ENCODE results near the gene RHOB. TPM values are rescaled to one million over a fixed set of nuclear protein-coding genes. Genes with fewer than 3 reads are reported as not detected.

Gene RHOB
- total and polyA plus RNA-seq, 2 experiments from 2014 or later, result 15.4 to 92.1 TPM

- TF ChIP-seq, protein P1, sequence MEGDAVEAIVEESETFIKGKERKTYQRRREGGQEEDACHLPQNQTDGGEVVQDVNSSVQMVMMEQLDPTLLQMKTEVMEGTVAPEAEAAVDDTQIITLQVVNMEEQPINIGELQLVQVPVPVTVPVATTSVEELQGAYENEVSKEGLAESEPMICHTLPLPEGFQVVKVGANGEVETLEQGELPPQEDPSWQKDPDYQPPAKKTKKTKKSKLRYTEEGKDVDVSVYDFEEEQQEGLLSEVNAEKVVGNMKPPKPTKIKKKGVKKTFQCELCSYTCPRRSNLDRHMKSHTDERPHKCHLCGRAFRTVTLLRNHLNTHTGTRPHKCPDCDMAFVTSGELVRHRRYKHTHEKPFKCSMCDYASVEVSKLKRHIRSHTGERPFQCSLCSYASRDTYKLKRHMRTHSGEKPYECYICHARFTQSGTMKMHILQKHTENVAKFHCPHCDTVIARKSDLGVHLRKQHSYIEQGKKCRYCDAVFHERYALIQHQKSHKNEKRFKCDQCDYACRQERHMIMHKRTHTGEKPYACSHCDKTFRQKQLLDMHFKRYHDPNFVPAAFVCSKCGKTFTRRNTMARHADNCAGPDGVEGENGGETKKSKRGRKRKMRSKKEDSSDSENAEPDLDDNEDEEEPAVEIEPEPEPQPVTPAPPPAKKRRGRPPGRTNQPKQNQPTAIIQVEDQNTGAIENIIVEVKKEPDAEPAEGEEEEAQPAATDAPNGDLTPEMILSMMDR (IDR thresholded peaks at IDR 0.05; ENCODE audit: low read depth, low read length), result no peak
- H3K4me1 ChIP-seq (ENCODE audit: low read depth), result no peaks in the 10 kb centered on the region
- H3K9me3 ChIP-seq (ENCODE audit: low read depth), result no peaks in the 10 kb centered on the region
- peak in 1 of 2 donors; percentile 36 for DNase-seq (ENCODE audit: low read depth in 1 of 2, low spot score in 1 of 2)
- H3K27me3 ChIP-seq, result no peaks in the 10 kb centered on the region
- no peak overlapping the region for H3K4me3 ChIP-seq
- H3K27ac ChIP-seq, result no peak overlapping the region
- H3K36me3 ChIP-seq, result no peaks in the 10 kb centered on the region
These were observed 7.4 kb upstream of the RHOB start for GRCh38 chr2:20439503-20439902.

DNA sequence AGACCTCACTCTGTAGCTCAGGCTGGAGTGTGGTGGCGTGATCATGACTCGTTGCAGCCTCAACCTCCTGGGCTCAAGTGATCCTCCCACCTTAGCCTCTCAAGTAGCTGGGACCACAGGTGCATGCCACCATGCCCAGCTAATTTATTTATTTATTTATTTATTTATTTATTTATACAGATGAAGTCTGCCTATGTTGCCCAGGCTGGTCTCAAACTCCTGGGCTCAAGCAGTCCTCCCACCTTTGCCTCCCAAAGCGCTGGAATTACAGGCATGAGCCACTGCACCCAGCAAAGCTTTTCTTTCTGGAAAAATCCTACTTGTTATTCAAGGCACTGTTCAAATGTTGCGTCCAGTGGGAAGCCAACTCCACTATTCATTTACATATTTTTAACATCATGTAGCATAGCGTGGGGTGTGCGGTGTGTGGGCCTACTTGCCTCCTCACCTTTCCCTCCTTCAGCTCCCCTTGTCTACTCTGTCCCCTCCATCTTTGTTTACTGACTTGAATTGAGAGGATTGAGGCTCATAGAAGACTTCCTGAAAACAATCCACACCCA, 6.8 kb upstream of the RHOB start:
- Histone ChIP-seq H3K27ac (no peak overlapping the region), H3K4me3 (no peak overlapping the region), H3K9me3 (ENCODE audit: low read depth) (no peaks in the 10 kb centered on the region), H3K36me3 (no peaks in the 10 kb centered on the region), H3K27me3 (no peaks in the 10 kb centered on the region), H3K4me1 (ENCODE audit: low read depth) (no peaks in the 10 kb centered on the region)
- DNase-seq (ENCODE audit: low read depth in 1 of 2, low spot score in 1 of 2), result no peak
- TF ChIP-seq, protein P1 (IDR thresholded peaks at IDR 0.05; ENCODE audit: low read depth, low read length), result no peak

- TF ChIP-seq, protein P1 (IDR thresholded peaks at IDR 0.05; ENCODE audit: low read depth, low read length), result peak; percentile 52
- peak; percentile 60 to 70 for DNase-seq (ENCODE audit: low read depth in 1 of 2, low spot score in 1 of 2)
- no peak overlapping the region for H3K27ac ChIP-seq
- no peaks in the 10 kb centered on the region for H3K36me3 ChIP-seq
- H3K9me3 ChIP-seq (ENCODE audit: low read depth), result no peaks in the 10 kb centered on the region
- peaks cover 4% of the 10 kb centered on the region for H3K4me1 ChIP-seq (ENCODE audit: low read depth)
- H3K27me3 ChIP-seq, result no peaks in the 10 kb centered on the region
- no peak overlapping the region for H3K4me3 ChIP-seq
These were observed 3.5 kb upstream of the RHOB start for GRCh38 chr2:20443276-20443920.

DNA sequence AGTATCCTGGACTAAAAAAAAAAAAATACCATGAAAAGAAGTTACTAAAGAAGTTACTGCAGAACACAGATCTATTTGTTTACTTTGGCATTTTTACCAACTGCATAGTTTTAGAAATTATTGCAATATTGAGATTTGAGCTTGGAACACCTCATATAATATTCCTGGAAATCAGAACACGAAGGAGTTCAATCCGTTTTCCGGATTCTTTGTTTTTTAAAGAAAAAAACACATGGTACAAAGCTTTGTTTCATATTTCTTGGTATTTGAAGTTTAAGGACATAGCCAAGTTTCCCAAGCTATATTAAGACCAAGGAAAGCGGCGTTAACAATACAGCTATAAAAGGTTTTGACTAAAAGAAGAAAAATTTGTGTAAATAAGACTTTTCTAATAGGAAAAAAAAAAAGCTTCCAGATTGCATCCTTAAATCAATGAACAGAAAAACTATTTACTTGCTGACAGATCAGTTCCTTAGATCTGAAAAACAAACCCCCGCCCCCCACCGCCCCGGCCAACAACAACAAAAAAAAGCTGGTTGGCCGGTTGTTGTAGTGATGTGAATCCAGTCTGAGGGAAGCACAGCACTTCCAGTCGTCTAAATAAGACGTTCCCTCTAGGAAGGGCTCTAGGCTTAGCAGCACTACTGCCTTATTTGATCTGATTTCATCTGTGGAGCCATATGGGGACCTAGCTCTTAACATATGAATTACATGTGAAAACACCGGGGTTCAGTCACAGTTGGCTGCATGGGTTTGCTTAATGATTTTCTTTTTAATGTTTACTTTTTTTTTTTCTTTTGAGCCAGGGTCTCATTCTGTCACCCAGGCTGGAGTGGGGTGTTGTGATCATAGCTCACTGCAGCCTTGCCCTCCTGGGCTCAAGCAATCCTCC, 2.5 kb upstream of the RHOB start:
- no peak overlapping the region for H3K4me3 ChIP-seq
- DNase-seq (ENCODE audit: low read depth in 1 of 2, low spot score in 1 of 2), result peak in 1 of 2 donors; percentile 68
- no peaks in the 10 kb centered on the region for H3K27me3 ChIP-seq
- H3K9me3 ChIP-seq (ENCODE audit: low read depth), result no peaks in the 10 kb centered on the region
- TF ChIP-seq, protein P1 (IDR thresholded peaks at IDR 0.05; ENCODE audit: low read depth, low read length), result no peak
- H3K36me3 ChIP-seq, result no peaks in the 10 kb centered on the region
- H3K27ac ChIP-seq, result no peak overlapping the region
- H3K4me1 ChIP-seq (ENCODE audit: low read depth), result peaks cover 12% of the 10 kb centered on the region

- TF ChIP-seq, protein P1 (IDR thresholded peaks at IDR 0.05; ENCODE audit: low read depth, low read length), result no peak
- H3K27me3 ChIP-seq, result no peaks in the 10 kb centered on the region
- no peaks in the 10 kb centered on the region for H3K36me3 ChIP-seq
- no peaks in the 10 kb centered on the region for H3K9me3 ChIP-seq (ENCODE audit: low read depth)
- H3K27ac ChIP-seq, result no peak overlapping the region
- peaks cover 17% of the 10 kb centered on the region for H3K4me1 ChIP-seq (ENCODE audit: low read depth)
- DNase-seq (ENCODE audit: low read depth in 1 of 2, low spot score in 1 of 2), result no peak
- H3K4me3 ChIP-seq, result no peak overlapping the region
These were observed 1.6 kb upstream of the RHOB start for GRCh38 chr2:20444993-20445910.
